NK-92 treated with Interleukin-12 subunit alpha and Interleukin-12 subunit beta, amount 100 ng/mL, for 24 hours (cell line): ENCODE measurements around the gene SIPA1.
A peak's percentile ranks its signal among the peaks of the same experiment; 100 is the strongest.

Experiments
- DNase-seq: peaks from one replicate; lab custom pipeline; 2025; lab: John Stamatoyannopoulos, UW

SIPA1 gene

GRCh38 chr11:65642014-65642671 lies 4.2 kb downstream of the SIPA1 start:
- no peak for DNase-seq

GRCh38 chr11:65643971-65644370 lies 6.1 kb downstream of the SIPA1 start:
- DNase-seq: no peak

GRCh38 chr11:65644837-65645236 lies 6.9 kb downstream of the SIPA1 start:
- no peak for DNase-seq

- no peak for DNase-seq
These were observed 7.8 kb downstream of the SIPA1 start for GRCh38 chr11:65645710-65646109.

GRCh38 chr11:65646288-65646957 lies 8.5 kb downstream of the SIPA1 start:
- DNase-seq: no peak

- DNase-seq: no peak
These were observed 9.2 kb downstream of the SIPA1 start for GRCh38 chr11:65646958-65647701.

- no peak for DNase-seq
These were observed 11.1 kb downstream of the SIPA1 start for GRCh38 chr11:65648997-65649493.

GRCh38 chr11:65649656-65650546 lies 12.0 kb downstream of the SIPA1 start:
- DNase-seq: no peak

- no peak for DNase-seq
These were observed 12.8 kb downstream of the SIPA1 start for GRCh38 chr11:65650547-65651338.

GRCh38 chr11:65651339-65651588 lies 13.4 kb downstream of the SIPA1 start:
- DNase-seq: no peak

GRCh38 chr11:65651589-65652510 lies 13.9 kb downstream of the SIPA1 start:
- DNase-seq: no peak

- peak; percentile 96 for DNase-seq
These were observed 14.8 kb downstream of the SIPA1 start for GRCh38 chr11:65652511-65653228.

- DNase-seq: no peak
These were observed 15.6 kb downstream of the SIPA1 start for GRCh38 chr11:65653229-65654225.

GRCh38 chr11:65654375-65655349 lies 16.8 kb downstream of the SIPA1 start:
- DNase-seq: no peak

- no peak for DNase-seq
These were observed 17.9 kb downstream of the SIPA1 start for GRCh38 chr11:65655570-65656332.

GRCh38 chr11:65657426-65657825 lies 19.5 kb downstream of the SIPA1 start:
- DNase-seq: no peak
